Activated B cell treated with CpG ODN at 0.5 μM for 24 hours (primary cell): Measurements from ENCODE around the gene PF4V1. TPM values are rescaled to one million over a fixed set of nuclear protein-coding genes. Genes with fewer than 3 reads are reported as not detected.

Source experiments
- ATAC-seq: fragments of 200-7000 bp; cut with Tn5 transposase; one replicate; pipeline ENCODE4 v1.10.0; 2021; ENCODE audit warnings: low read depth, mild to moderate bottlenecking, moderate library complexity
- CTCF ChIA-PET: fragments of 350-600 bp; sonication (Branson Sonifier 250); formaldehyde crosslinking; loops from one replicate; lab custom pipeline; 2021; ENCODE audit warnings: antibody characterized with exemption; lab: Charles Lee
- POLR2A ChIA-PET: fragments of 350-600 bp; sonication (Branson Sonifier 250); formaldehyde crosslinking; loops from one replicate; lab custom pipeline; 2021; ENCODE audit warnings: antibody characterized with exemption; lab: Charles Lee
- DNase-seq: peaks from one replicate; pipeline ENCODE4 v3.0.0; 2022
- H3K27ac Mint-ChIP-seq: one replicate; pipeline ENCODE4 v1.8.0; 2020; ENCODE audit warnings: mixed read lengths
- H3K27me3 Mint-ChIP-seq: one replicate; pipeline ENCODE4 v1.8.0; 2021; ENCODE audit warnings: mixed read lengths
- H3K36me3 Mint-ChIP-seq: one replicate; pipeline ENCODE4 v1.8.0; 2021; ENCODE audit warnings: low read depth, mixed read lengths
- H3K4me1 Mint-ChIP-seq: one replicate; pipeline ENCODE4 v1.8.0; 2021; ENCODE audit warnings: mixed read lengths
- H3K4me3 Mint-ChIP-seq: one replicate; pipeline ENCODE4 v1.8.0; 2020; ENCODE audit warnings: mild to moderate bottlenecking, mixed read lengths
- H3K9me3 Mint-ChIP-seq: one replicate; pipeline ENCODE4 v1.8.0; 2020; ENCODE audit warnings: mixed read lengths
- intact Hi-C: fragments of 100-400 bp; cut with micrococcal nuclease; formaldehyde crosslinking; loops from one replicate; pipeline ENCODE4 v1.15.1; 2024
- total RNA-seq: library from RNA; stranded (reverse); gene quantifications from 2 replicates; pipeline ENCODE4 v1.2.3, GENCODE V29; 2022
- TF ChIP-seq, protein P1 (sequence below): fragments of 200-600 bp; IDR thresholded peaks from one replicate; pipeline ENCODE4 v1.8.0; 2022; ENCODE audit warnings: antibody characterized with exemption, mild to moderate bottlenecking

Gene PF4V1
- total RNA-seq, 1 donor from 2014 or later: not detected

DNA sequence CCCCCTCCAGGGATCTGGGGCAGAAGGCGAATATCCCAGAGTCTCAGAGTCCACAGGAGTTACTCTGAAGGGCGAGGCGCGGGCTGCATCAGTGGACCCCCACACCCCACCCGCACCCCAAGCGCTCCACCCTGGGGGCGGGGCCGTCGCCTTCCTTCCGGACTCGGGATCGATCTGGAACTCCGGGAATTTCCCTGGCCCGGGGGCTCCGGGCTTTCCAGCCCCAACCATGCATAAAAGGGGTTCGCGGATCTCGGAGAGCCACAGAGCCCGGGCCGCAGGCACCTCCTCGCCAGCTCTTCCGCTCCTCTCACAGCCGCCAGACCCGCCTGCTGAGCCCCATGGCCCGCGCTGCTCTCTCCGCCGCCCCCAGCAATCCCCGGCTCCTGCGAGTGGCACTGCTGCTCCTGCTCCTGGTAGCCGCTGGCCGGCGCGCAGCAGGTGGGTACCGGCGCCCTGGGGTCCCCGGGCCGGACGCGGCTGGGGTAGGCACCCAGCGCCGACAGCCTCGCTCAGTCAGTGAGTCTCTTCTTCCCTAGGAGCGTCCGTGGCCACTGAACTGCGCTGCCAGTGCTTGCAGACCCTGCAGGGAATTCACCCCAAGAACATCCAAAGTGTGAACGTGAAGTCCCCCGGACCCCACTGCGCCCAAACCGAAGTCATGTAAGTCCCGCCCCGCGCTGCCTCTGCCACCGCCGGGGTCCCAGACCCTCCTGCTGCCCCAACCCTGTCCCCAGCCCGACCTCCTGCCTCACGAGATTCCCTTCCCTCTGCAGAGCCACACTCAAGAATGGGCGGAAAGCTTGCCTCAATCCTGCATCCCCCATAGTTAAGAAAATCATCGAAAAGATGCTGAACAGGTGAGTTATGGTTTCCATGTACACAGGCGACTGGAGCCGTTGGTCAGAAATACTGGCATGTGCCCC is 16.3 kb downstream of the PF4V1 start, which contains the start of gene CXCL1:
TSS of gene CXCL1 (plus strand) at position 264 of the 926 bp plus-strand sequence. CDS start at position 342, 78 bp downstream.
- Mint-ChIP-seq H3K9me3 (no peaks in the 10 kb centered on the region), H3K27me3 (peaks cover 23% of the 10 kb centered on the region), H3K27ac (no peak within 1 kb of the TSS), H3K4me1 (peaks cover 5% of the 10 kb centered on the region), H3K36me3 (no peaks in the 10 kb centered on the region), H3K4me3 (no peak within 1 kb of the TSS)
- POLR2A ChIA-PET: no interaction called here
- CTCF ChIA-PET: no interaction called here
- ATAC-seq (no peak), DNase-seq (no peak)
- intact Hi-C loops: no loop called here
- TF ChIP-seq, protein P1, sequence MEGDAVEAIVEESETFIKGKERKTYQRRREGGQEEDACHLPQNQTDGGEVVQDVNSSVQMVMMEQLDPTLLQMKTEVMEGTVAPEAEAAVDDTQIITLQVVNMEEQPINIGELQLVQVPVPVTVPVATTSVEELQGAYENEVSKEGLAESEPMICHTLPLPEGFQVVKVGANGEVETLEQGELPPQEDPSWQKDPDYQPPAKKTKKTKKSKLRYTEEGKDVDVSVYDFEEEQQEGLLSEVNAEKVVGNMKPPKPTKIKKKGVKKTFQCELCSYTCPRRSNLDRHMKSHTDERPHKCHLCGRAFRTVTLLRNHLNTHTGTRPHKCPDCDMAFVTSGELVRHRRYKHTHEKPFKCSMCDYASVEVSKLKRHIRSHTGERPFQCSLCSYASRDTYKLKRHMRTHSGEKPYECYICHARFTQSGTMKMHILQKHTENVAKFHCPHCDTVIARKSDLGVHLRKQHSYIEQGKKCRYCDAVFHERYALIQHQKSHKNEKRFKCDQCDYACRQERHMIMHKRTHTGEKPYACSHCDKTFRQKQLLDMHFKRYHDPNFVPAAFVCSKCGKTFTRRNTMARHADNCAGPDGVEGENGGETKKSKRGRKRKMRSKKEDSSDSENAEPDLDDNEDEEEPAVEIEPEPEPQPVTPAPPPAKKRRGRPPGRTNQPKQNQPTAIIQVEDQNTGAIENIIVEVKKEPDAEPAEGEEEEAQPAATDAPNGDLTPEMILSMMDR: no peak

- CTCF ChIA-PET: no interaction called here
Observed at GRCh38 chr4:73870260-73870659, 17.2 kb downstream of the PF4V1 start.

DNA sequence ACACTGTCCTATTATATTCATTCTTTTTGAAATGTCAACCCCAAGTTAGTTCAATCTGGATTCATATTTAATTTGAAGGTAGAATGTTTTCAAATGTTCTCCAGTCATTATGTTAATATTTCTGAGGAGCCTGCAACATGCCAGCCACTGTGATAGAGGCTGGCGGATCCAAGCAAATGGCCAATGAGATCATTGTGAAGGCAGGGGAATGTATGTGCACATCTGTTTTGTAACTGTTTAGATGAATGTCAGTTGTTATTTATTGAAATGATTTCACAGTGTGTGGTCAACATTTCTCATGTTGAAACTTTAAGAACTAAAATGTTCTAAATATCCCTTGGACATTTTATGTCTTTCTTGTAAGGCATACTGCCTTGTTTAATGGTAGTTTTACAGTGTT is 17.7 kb downstream of the PF4V1 start:
- no peak overlapping the region for H3K27ac Mint-ChIP-seq
- no peaks in the 10 kb centered on the region for H3K36me3 Mint-ChIP-seq
- no peak overlapping the region for H3K4me3 Mint-ChIP-seq
- CTCF ChIA-PET: no interaction called here
- DNase-seq: no peak
- intact Hi-C loops: no loop called here
- H3K4me1 Mint-ChIP-seq: peaks cover 5% of the 10 kb centered on the region
- POLR2A ChIA-PET: no interaction called here
- peaks cover 23% of the 10 kb centered on the region for H3K27me3 Mint-ChIP-seq
- TF ChIP-seq, protein P1: no peak
- no peak for ATAC-seq
- no peaks in the 10 kb centered on the region for H3K9me3 Mint-ChIP-seq

More at GRCh38 chr4:73870260-73870659, 17.2 kb downstream of the PF4V1 start:
- no peak overlapping the region for H3K27ac Mint-ChIP-seq
- intact Hi-C loops: no loop called here
- DNase-seq (no peak), ATAC-seq (no peak)
- H3K27me3 Mint-ChIP-seq: peaks cover 23% of the 10 kb centered on the region
- H3K36me3 Mint-ChIP-seq: no peaks in the 10 kb centered on the region
- H3K9me3 Mint-ChIP-seq: no peaks in the 10 kb centered on the region
- TF ChIP-seq, protein P1: no peak
- POLR2A ChIA-PET: no interaction called here
- no peak overlapping the region for H3K4me3 Mint-ChIP-seq
- peaks cover 5% of the 10 kb centered on the region for H3K4me1 Mint-ChIP-seq

DNA sequence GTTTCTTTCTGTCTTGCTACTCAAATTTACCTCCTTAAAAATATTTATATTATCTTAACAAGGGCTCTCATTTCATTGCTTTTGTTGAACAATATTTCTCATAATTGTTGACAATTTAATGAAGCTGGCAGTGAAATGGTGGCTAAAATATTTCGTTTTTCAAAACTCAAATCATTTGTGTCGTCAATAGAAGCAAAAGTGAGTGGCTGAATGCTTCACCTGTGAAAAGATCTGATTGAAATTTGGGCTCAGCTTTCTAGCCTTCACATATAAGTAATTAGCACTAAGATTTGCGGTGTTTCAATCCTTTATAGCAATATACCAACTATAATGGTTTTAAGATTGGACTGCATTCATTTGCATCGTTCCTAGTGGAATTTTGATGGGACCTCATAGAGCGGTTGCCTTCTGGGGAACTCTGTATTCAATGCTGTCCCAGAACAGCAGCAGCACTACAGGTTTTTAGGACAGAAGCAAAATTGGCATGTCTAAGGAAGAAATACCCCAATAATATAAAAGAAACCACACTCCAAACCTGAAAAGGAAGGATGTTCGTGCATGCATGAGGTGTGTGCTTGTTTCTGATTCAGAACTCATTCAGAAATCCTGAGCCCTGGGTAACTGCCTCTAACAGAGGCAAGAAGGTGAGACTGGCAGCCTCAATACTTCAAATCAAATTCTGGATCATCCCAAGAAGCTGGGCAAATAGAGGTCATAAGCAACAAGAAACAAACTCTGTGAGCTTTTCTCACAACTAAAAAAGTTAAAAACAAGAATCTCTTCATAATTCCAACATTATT is 18.6 kb downstream of the PF4V1 start:
- H3K4me1 Mint-ChIP-seq: peaks cover 5% of the 10 kb centered on the region
- peaks cover 23% of the 10 kb centered on the region for H3K27me3 Mint-ChIP-seq
- no peak overlapping the region for H3K4me3 Mint-ChIP-seq
- TF ChIP-seq, protein P1: no peak
- intact Hi-C loops: no loop called here
- DNase-seq: no peak
- ChIA-PET CTCF (no interaction called here), POLR2A (no interaction called here)
- H3K27ac Mint-ChIP-seq: no peak overlapping the region
- H3K36me3 Mint-ChIP-seq: no peaks in the 10 kb centered on the region
- no peaks in the 10 kb centered on the region for H3K9me3 Mint-ChIP-seq
- no peak for ATAC-seq
